Panc1 (cell line): ENCODE results near the gene NRCAM. TPM values are rescaled to one million over a fixed set of nuclear protein-coding genes. Genes with fewer than 3 reads are reported as not detected.

Experiments used
- ATAC-seq: fragments of 200-7000 bp; cut with Tn5 transposase; 2 replicates; pipeline ENCODE4 v1.9.1; 2020; ENCODE audit warnings: mild to moderate bottlenecking, moderate library complexity
- BruUV-seq: library from RNA; stranded (reverse); fragments of 400-500 nt; replicated peaks from 2 replicates; lab custom pipeline; 2021; lab: Mats Ljungman, UMichigan
- CTCF ChIA-PET: fragments of 300-600 bp; sonication (Branson Sonifier 250); formaldehyde crosslinking; loops from one replicate; lab custom pipeline; 2022; ENCODE audit warnings: antibody characterized with exemption; lab: Charles Lee
- POLR2A ChIA-PET: fragments of 300-600 bp; sonication (Branson Sonifier 250); formaldehyde crosslinking; loops from one replicate; lab custom pipeline; 2022; ENCODE audit warnings: antibody characterized with exemption; lab: Charles Lee
- DNase-seq: peaks from one replicate; pipeline ENCODE4 v3.0.0-alpha.2; 2010; ENCODE audit warnings: low read depth, low spot score
- H3K27ac ChIP-seq: 2 replicates; pipeline ENCODE4 v1.5.1; 2011; ENCODE audit warnings: mild to moderate bottlenecking, low read length, inconsistent platforms
- H3K27me3 ChIP-seq: fragments of 200-500 bp; sonication (Bioruptor generic); 2 replicates; pipeline ENCODE4 v1.6.0; 2014; ENCODE audit warnings: low read length, inconsistent platforms; ENCODE audit not compliant: control insufficient read depth, insufficient read depth
- H3K36me3 ChIP-seq: fragments of 200-500 bp; sonication (Bioruptor generic); 2 replicates; pipeline ENCODE4 v1.5.1; 2014; ENCODE audit warnings: inconsistent platforms, mild to moderate bottlenecking, low read length, moderate library complexity; ENCODE audit not compliant: control insufficient read depth, insufficient read depth
- H3K4me1 ChIP-seq: 2 replicates; pipeline ENCODE4 v1.5.1; 2011; ENCODE audit warnings: inconsistent platforms, mild to moderate bottlenecking, low read length, moderate library complexity; ENCODE audit not compliant: control insufficient read depth, insufficient read depth
- H3K4me3 ChIP-seq, 2 experiments: 2 replicates each; pipeline ENCODE4 v1.5.1; 2011 to 2012; ENCODE audit warnings: low read depth in 2 of 2, low read length in 2 of 2, mild to moderate bottlenecking in 2 of 2, inconsistent platforms in 1 of 2, moderate library complexity in 1 of 2
- H3K9me3 ChIP-seq: fragments of 200-500 bp; sonication (Bioruptor generic); 2 replicates; pipeline ENCODE4 v1.5.1; 2014; ENCODE audit warnings: low read depth, mild to moderate bottlenecking, inconsistent platforms, low read length, moderate library complexity; ENCODE audit not compliant: control insufficient read depth, insufficient read depth
- CTCF ChIP-seq: fragments of 450-650 bp; IDR thresholded peaks from 2 replicates; pipeline ENCODE4 v1.5.1; 2017; ENCODE audit warnings: mild to moderate bottlenecking
- POLR2AphosphoS5 ChIP-seq: IDR thresholded peaks from 2 replicates; pipeline ENCODE4 v1.6.1; 2012; ENCODE audit warnings: mild to moderate bottlenecking, low read depth, low read length, moderate library complexity
- REST ChIP-seq, 2 experiments: IDR thresholded peaks; 2 replicates each; pipeline ENCODE4 v1.6.1; 2011 to 2012; ENCODE audit warnings: low read depth in 2 of 2, control low read depth in 1 of 2, low read length in 1 of 2, mild to moderate bottlenecking in 1 of 2, moderate library complexity in 1 of 2; ENCODE audit not compliant: insufficient read depth in 1 of 2
- SIN3A ChIP-seq: IDR thresholded peaks from 2 replicates; pipeline ENCODE4 v1.6.1; 2012; ENCODE audit warnings: low read depth, mild to moderate bottlenecking, low read length, moderate library complexity, borderline replicate concordance; ENCODE audit not compliant: insufficient read depth
- TCF7L2 ChIP-seq: IDR thresholded peaks from 2 replicates; pipeline ENCODE4 v1.6.1; 2011; ENCODE audit warnings: mild to moderate bottlenecking, low read depth, low read length, inconsistent platforms
- in situ Hi-C: cut with HindIII; loops from 2 replicates; pipeline ENCODE4 v1.10.0; 2016; ENCODE audit warnings: low sequenced_read_pairs, low pct_unique_long_range_greater_than_20kb
- intact Hi-C: fragments of 100-400 bp; cut with micrococcal nuclease; formaldehyde crosslinking; loops from one replicate; pipeline ENCODE4 v1.10.0; 2022; ENCODE audit not compliant: unreplicated experiment
- total RNA-seq: library from RNA; stranded (reverse); gene quantifications from one replicate; pipeline ENCODE4 v1.2.1, GENCODE V29; 2021; ENCODE audit not compliant: unreplicated experiment

The NRCAM gene
- total RNA-seq, 1 experiment from 2014 or later = 0.21 TPM

- no peak for TF ChIP-seq REST (IDR thresholded peaks at IDR 0.05; ENCODE audit: insufficient read depth in 1 of 2, low read depth in 2 of 2, low read length in 1 of 2)
- TF ChIP-seq SIN3A = no peak
- TF ChIP-seq POLR2AphosphoS5 = no peak
- no peak for TF ChIP-seq TCF7L2
- TF ChIP-seq CTCF = no peak
- H3K4me3 ChIP-seq = no peak overlapping the region
- H3K27ac ChIP-seq = no peak overlapping the region
- no peaks in the 10 kb centered on the region for H3K9me3 ChIP-seq
- POLR2A ChIA-PET = no interaction called here
- in situ Hi-C loops (no loop called here), intact Hi-C loops (no loop called here)
- ATAC-seq (no peak), DNase-seq (no peak)
- no TSS peak for BruUV-seq
- H3K27me3 ChIP-seq = no peaks in the 10 kb centered on the region
- no peaks in the 10 kb centered on the region for H3K4me1 ChIP-seq
- CTCF ChIA-PET = no interaction called here
- H3K36me3 ChIP-seq = no peaks in the 10 kb centered on the region
Measured at GRCh38 chr7:108196004-108196403, 260.2 kb downstream of the NRCAM start.

GRCh38 chr7:108193594-108194498 lies 262.4 kb downstream of the NRCAM start:
- no TSS peak for BruUV-seq
- intact Hi-C loops = no loop called here
- Histone ChIP-seq H3K27me3 (no peaks in the 10 kb centered on the region), H3K4me1 (no peaks in the 10 kb centered on the region), H3K27ac (no peak overlapping the region), H3K4me3 (no peak overlapping the region), H3K9me3 (no peaks in the 10 kb centered on the region), H3K36me3 (no peaks in the 10 kb centered on the region)
- POLR2A ChIA-PET = no interaction called here
- ATAC-seq (no peak), DNase-seq (no peak)
- in situ Hi-C loops = no loop called here
- TF ChIP-seq TCF7L2 (no peak), SIN3A (no peak), CTCF (no peak), POLR2AphosphoS5 (no peak), REST (IDR thresholded peaks at IDR 0.05; ENCODE audit: insufficient read depth in 1 of 2, low read depth in 2 of 2, low read length in 1 of 2) (no peak)
- CTCF ChIA-PET = no interaction called here
